Right cardiac atrium (tissue), 5 donors: ENCODE measurements around the gene CA4. TPM values are rescaled to one million over a fixed set of nuclear protein-coding genes. Genes with fewer than 3 reads are reported as not detected.

Source experiments
- ATAC-seq, 2 donors: fragments of 200-7000 bp; cut with Tn5 transposase; one replicate each; pipeline versions ENCODE4 v1.8.0 to v1.9.1; 2020; ENCODE audit warnings: moderate library complexity in 2 of 2, mild to moderate bottlenecking in 1 of 2
- DNase-seq, 3 donors: peaks; one replicate each; pipeline ENCODE4 v3.0.0-alpha.2; 2020
- H3K27ac ChIP-seq: one replicate; pipeline ENCODE4 v1.5.1; 2013; ENCODE audit warnings: mild to moderate bottlenecking, low read length, control low read depth, moderate library complexity
- H3K27me3 ChIP-seq: one replicate; pipeline ENCODE4 v1.6.1; 2013; ENCODE audit not compliant: control insufficient read depth, insufficient read depth
- H3K4me1 ChIP-seq: one replicate; pipeline ENCODE4 v1.6.1; 2013; ENCODE audit warnings: low read length; ENCODE audit not compliant: control insufficient read depth, insufficient read depth
- H3K4me3 ChIP-seq: one replicate; pipeline ENCODE4 v1.5.1; 2013; ENCODE audit warnings: low read length, control low read depth
- H3K9me3 ChIP-seq: one replicate; pipeline ENCODE4 v1.6.1; 2013; ENCODE audit warnings: low read length; ENCODE audit not compliant: control insufficient read depth
- WGBS: extraction: QIAGEN DNeasy Blood & Tissue Kit; methylation state at CpG from one replicate; pipeline ENCODE4 v1.1.7; 2013; 5-methylcytosine and 5-hydroxymethylcytosine counted together
- intact Hi-C, 4 donors: fragments of 100-400 bp; cut with DNase I; formaldehyde crosslinking; loops; one replicate each; pipeline versions ENCODE4 v1.11.0 to v1.14.0; 2022 to 2023
- polyA plus RNA-seq: library from polyadenylated mRNA; stranded (reverse); fragments of 200-250 nt; gene quantifications from one replicate; pipeline ENCODE4 v1.2.3, GENCODE V29; 2013
- total RNA-seq, 4 donors: library from RNA; stranded (reverse); fragmentation: NEBNext Ultra II Directional; extraction: Animal tissue kit (Norgen Biotek cat#: 25700); gene quantifications; one replicate each; pipeline ENCODE4 v1.2.1, GENCODE V29; 2021
- donor health status: healthy with polysubstance abuse.
- donor health status: DM: no; HTN: yes; CAD: no.
- donor health status: DM: no; HTN: no; CAD: no.
- donor health status: DM: no; HTN: yes; CAD: no; lungs with severe emphysema.
- donor health status: DM: yes; HTN: yes; CAD: no.

The CA4 gene
- total and polyA plus RNA-seq, 5 donors, result 2.3 to 17.6 (median 6.0) TPM

DNA sequence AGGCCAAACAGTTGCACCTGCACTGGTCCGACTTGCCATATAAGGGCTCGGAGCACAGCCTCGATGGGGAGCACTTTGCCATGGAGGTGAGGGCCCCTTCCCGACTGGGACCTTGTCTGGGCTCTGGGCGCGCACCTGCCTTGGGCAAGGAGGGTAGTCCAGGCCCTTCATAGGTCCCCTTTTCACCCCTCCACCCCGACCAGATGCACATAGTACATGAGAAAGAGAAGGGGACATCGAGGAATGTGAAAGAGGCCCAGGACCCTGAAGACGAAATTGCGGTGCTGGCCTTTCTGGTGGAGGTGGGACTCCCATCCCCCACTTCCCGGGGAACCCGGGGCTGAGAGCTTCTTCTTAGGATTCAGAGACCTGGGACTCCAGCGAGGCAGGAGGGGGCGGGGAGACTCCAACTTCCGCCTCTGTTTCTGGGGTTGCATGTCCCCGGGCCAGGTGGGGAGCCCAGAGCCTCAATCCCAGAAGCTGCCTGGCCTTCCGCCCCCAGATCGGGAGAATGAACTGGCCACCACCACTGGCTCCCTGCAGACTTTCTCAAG, 7.8 kb downstream of the CA4 start:
- 75% methylated on average over 18 of the region's 18 CpGs for WGBS
- Histone ChIP-seq H3K4me1 (peaks cover 5% of the 10 kb centered on the region), H3K27ac (no peak overlapping the region), H3K27me3 (no peaks in the 10 kb centered on the region), H3K9me3 (no peaks in the 10 kb centered on the region), H3K4me3 (no peak overlapping the region)
- no peak for DNase-seq
- intact Hi-C loops, result no loop called here
- no peak for ATAC-seq

DNA sequence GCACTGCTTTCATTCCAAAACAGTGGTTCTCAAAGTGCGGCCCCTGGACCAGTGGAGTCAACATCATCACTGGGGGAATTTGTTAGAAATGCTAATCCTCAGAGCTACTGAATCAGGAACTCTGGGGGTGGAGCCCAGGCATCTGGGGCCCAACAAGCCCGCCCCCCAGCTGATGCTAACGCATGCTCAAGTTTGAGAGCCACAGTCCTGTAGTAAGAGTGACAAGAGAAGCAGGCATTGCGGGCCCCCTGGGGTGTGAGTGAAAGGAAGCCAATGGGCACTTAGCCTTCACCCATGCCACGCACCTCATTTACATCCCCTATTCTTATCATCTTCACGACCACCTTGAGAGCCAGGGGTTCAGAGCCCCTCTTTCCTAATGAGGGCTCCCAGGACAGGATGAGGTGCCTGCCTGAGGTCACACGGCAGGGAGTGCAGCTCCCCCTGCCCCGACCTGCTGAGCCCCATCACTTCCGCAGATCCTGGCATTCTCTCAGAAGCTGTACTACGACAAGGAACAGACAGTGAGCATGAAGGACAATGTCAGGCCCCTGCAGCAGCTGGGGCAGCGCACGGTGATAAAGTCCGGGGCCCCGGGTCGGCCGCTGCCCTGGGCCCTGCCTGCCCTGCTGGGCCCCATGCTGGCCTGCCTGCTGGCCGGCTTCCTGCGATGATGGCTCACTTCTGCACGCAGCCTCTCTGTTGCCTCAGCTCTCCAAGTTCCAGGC, 9.1 kb downstream of the CA4 start:
- WGBS, result 35% methylated on average over 19 of the region's 19 CpGs
- DNase-seq (no peak), ATAC-seq (no peak)
- Histone ChIP-seq H3K27ac (no peak overlapping the region), H3K4me1 (peaks cover 7% of the 10 kb centered on the region), H3K9me3 (no peaks in the 10 kb centered on the region), H3K4me3 (no peak overlapping the region), H3K27me3 (no peaks in the 10 kb centered on the region)
- intact Hi-C loops, result no loop called here

DNA sequence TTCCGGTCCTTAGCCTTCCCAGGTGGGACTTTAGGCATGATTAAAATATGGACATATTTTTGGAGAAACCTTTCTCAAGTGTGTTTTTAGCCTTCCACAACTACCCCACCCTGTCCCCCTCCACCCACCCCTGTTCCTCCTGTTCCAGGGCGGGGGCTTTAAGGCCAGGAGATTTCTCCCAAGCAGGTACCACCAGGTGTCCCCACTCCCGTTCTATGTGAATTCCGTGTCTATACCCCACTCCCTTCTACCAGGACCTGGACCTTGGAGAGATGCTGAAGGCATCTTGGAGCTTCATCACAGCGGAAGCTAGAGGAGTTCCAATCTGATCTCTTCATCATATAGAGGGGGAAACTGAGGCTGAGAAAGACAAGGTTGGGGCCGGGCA, 9.7 kb downstream of the CA4 start:
- H3K27me3 ChIP-seq, result no peaks in the 10 kb centered on the region

DNA sequence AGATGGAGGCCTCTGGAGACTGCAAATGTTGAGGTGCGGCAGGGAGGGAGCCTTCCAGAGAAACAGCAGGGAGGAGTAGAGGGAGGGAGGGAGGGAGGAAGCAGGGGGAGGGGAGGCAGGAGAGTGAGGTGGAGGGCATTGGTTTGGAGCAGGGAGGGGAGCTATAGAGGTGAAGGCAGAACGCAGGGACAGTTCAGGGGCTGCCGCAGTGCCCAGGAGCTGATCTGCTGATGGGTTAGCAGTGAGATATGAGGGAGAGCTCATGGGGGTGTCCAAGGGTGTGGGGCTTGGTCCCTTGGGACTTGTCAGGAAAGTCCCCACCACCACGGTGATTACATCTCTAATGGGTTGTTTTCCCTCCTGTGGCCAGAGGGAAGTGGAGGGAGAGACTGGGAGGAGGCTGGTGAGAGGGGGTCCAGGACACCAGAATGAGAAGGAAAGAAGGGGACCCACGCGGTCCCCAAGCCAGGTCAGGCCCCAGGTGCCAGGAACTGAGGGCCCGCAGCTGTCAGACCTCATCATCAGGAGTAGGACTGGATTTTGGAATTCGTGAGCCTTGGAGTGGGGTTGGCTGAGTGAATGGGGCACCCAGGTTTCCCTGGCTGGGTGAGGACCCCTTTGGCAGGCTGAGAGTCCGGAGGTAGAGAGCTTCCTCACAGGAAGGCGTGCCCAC, 11.2 kb downstream of the CA4 start:
- Histone ChIP-seq H3K9me3 (no peaks in the 10 kb centered on the region), H3K27ac (no peak overlapping the region), H3K27me3 (no peaks in the 10 kb centered on the region), H3K4me3 (no peak overlapping the region), H3K4me1 (peaks cover 7% of the 10 kb centered on the region)
- WGBS, result 51% methylated on average over 10 of the region's 10 CpGs
- intact Hi-C loops, result no loop called here
- ATAC-seq (no peak), DNase-seq (no peak)

More for the DNA sequence above, 9.7 kb downstream of the CA4 start:
- no peak overlapping the region for H3K27ac ChIP-seq
- ATAC-seq (no peak), DNase-seq (no peak)
- intact Hi-C loops, result no loop called here
- H3K4me3 ChIP-seq, result no peak overlapping the region
- H3K4me1 ChIP-seq, result peaks cover 7% of the 10 kb centered on the region
- no peaks in the 10 kb centered on the region for H3K9me3 ChIP-seq
- 70% methylated on average over 6 of the region's 6 CpGs for whole genome bisulfite sequencing

DNA sequence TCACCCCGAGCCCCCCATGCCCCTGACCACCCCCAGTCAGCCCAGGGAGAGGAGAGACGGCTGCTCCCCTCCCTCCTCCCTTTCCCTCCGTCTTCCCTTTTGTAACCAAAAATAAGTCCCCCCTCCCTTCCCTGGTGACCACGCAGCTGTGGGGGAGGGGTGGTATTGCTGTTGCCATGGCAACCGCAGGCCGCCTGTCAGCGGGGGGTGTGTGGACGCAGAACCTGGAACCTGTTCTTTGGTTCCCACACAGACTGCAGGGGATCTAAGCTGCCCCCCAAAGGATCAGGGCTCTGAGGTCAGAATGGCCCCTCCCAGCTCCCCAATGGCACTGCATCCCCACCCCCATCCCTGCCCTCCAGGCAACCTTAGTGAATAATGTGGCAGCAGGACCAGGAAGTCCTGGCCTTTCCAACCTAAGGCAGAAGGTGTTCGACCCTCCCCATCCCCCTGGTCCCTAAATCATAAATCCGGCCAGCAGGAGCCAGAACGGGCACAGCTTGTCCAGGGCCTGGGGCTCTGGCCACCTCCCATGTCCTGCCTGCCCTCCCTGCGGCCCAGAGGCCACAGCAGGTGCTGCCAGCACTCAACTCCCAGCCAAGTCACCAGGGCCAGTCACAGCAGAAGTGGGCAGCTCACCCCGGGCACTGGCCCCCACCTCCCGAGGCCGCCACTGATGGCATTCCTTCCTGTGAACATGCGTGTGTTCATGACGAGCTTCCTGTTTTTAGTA, 12.0 kb downstream of the CA4 start:
- ATAC-seq, result peak in 1 of 2 donors; percentile 10
- Histone ChIP-seq H3K4me3 (no peak overlapping the region), H3K27me3 (no peaks in the 10 kb centered on the region), H3K4me1 (peaks cover 7% of the 10 kb centered on the region), H3K9me3 (no peaks in the 10 kb centered on the region), H3K27ac (peak overlapping the region; percentile 38)
- no peak for DNase-seq
- intact Hi-C loops, result no loop called here
- WGBS, result 34% methylated on average over 17 of the region's 17 CpGs

DNA sequence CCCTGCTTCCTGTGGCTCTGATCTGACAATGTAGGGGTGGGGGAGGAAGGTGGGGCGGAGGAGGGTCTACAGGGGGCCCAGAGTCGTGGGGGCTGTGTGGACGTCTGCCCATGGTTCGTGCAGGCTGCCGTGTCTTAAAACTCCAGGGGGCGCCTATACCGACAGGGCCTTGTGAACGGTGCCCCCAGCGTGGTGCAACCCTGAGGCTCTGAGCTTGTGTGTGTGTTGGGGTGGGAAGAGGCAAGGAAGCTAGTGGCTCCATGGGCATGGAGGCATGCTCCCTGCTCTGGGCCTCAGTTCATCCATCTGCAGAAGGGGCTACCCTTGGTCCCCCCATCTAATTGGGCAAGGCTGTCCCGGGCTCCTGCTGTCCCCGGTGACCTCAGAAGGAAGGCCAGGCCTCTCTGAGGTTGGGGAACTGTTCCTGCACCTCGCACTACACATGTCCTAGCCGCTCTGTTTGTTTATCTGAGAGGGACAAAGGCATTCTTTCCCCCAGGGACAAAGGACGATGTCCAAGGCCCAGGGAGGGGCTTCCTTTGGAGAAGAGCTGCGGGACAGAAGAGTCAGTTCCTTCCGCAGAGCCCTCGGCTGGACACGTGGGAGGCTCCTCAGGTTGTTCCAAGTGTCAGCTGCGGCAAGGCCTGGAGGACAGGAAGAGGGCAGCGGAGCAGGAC, 13.5 kb downstream of the CA4 start:
- Histone ChIP-seq H3K27ac (no peak overlapping the region), H3K4me1 (peaks cover 9% of the 10 kb centered on the region), H3K27me3 (no peaks in the 10 kb centered on the region), H3K4me3 (no peak overlapping the region), H3K9me3 (no peaks in the 10 kb centered on the region)
- intact Hi-C loops, result no loop called here
- WGBS, result 40% methylated on average over 20 of the region's 20 CpGs
- DNase-seq, result no peak
- peak; percentile 5 to 58 for ATAC-seq

DNA sequence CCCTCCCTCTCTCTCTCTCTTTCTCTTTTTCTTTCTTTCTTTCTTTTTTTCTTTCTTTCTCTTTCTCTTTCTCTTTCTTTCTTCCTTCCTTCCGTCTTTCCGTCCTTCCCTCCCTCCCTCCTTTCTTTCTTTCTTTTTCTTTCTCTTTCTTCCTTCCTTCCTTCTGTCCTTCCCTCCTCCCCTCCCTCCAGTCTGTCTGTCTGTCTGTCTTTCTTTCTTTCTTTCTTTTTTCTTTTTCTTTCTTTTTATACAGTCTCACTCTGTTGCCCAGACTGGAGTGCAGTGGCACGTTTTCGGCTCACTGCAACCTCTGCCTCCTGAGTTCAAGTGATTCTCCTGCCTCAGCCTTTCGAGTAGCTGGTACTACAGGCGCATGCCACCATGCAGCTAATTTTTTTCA, 14.4 kb downstream of the CA4 start:
- no peak for DNase-seq
- Histone ChIP-seq H3K4me1 (peaks cover 9% of the 10 kb centered on the region), H3K27ac (no peak overlapping the region), H3K4me3 (no peak overlapping the region), H3K9me3 (no peaks in the 10 kb centered on the region), H3K27me3 (no peaks in the 10 kb centered on the region)
- 78% methylated on average over 6 of the region's 6 CpGs for WGBS
- ATAC-seq, result no peak
- intact Hi-C loops, result no loop called here

DNA sequence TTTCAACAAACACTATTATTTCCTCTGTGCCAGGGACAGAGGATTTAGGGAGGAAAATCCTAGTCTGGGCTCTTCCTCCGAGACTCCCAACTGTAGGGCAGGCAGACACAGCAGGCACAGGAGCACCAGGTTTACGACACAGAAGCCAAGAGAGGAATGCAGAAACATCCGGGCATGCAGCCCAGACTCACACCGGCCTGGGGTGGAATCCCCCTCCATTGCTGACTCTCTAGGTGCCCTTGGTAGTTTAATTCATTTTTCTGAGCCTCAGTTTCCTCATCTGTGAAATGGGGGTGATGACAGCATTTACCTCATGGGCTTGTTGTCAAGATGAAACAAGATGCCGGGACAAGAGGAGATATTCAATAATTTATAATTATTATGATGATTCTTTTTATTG, 14.9 kb downstream of the CA4 start:
- WGBS, result 54% methylated on average over 5 of the region's 5 CpGs
- no peak for ATAC-seq
- Histone ChIP-seq H3K27me3 (no peaks in the 10 kb centered on the region), H3K4me3 (no peak overlapping the region), H3K4me1 (peaks cover 11% of the 10 kb centered on the region), H3K27ac (no peak overlapping the region), H3K9me3 (no peaks in the 10 kb centered on the region)
- DNase-seq, result no peak
- intact Hi-C loops, result no loop called here

GRCh38 chr17:60165223-60165622, 15.4 kb downstream of the CA4 start:
- 47% methylated on average over 5 of the region's 5 CpGs for WGBS
- no peak for DNase-seq
- no peak for ATAC-seq
- H3K4me1 ChIP-seq, result peaks cover 11% of the 10 kb centered on the region
- no peak overlapping the region for H3K4me3 ChIP-seq
- intact Hi-C loops, result no loop called here
- H3K9me3 ChIP-seq, result no peaks in the 10 kb centered on the region
- no peaks in the 10 kb centered on the region for H3K27me3 ChIP-seq
- no peak overlapping the region for H3K27ac ChIP-seq

DNA sequence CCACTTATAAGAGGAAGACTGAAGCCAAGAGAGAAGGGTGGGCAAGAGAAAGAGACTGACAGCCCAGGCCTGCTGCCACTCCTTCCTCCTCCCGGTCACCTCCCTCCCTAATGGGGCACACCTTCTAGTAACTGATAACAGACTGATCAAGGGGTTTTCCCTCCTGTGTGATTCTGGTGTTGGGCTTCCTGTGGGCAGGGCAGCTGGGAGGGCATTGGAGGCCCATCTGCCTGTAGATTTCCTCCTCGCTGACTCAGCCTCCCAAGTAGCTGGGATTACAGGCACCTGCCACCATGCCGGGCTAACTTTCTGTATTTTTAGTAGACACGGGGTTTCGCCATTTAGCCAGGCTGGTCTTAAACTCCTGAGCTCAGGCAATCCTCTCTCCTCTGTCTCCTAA, 16.2 kb downstream of the CA4 start:
- intact Hi-C loops, result no loop called here
- DNase-seq (no peak), ATAC-seq (no peak)
- whole genome bisulfite sequencing, result 65% methylated on average over 5 of the region's 5 CpGs
- H3K4me1 ChIP-seq, result peaks cover 11% of the 10 kb centered on the region
- no peak overlapping the region for H3K4me3 ChIP-seq
- H3K27ac ChIP-seq, result no peak overlapping the region
- H3K9me3 ChIP-seq, result no peaks in the 10 kb centered on the region
- H3K27me3 ChIP-seq, result no peaks in the 10 kb centered on the region
